ENCODE data around the gene PTPN20. TPM values are rescaled to one million over a fixed set of nuclear protein-coding genes. Genes with fewer than 3 reads are reported as not detected.
"Not testable (repeated sequence)": the region's sequence is repeated elsewhere in the genome, so short reads cannot be mapped to it uniquely, and the experiment has no call there.

PTPN20 gene, protein sequence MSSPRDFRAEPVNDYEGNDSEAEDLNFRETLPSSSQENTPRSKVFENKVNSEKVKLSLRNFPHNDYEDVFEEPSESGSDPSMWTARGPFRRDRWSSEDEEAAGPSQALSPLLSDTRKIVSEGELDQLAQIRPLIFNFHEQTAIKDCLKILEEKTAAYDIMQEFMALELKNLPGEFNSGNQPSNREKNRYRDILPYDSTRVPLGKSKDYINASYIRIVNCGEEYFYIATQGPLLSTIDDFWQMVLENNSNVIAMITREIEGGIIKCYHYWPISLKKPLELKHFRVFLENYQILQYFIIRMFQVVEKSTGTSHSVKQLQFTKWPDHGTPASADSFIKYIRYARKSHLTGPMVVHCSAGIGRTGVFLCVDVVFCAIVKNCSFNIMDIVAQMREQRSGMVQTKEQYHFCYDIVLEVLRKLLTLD
- 1 to 10 TPM in 1 of 3 donors, under 1 TPM in 1, not detected in 1; 0.78 to 1.6 TPM for total RNA-seq
- total RNA-seq (2013): 1.6 TPM

DNA sequence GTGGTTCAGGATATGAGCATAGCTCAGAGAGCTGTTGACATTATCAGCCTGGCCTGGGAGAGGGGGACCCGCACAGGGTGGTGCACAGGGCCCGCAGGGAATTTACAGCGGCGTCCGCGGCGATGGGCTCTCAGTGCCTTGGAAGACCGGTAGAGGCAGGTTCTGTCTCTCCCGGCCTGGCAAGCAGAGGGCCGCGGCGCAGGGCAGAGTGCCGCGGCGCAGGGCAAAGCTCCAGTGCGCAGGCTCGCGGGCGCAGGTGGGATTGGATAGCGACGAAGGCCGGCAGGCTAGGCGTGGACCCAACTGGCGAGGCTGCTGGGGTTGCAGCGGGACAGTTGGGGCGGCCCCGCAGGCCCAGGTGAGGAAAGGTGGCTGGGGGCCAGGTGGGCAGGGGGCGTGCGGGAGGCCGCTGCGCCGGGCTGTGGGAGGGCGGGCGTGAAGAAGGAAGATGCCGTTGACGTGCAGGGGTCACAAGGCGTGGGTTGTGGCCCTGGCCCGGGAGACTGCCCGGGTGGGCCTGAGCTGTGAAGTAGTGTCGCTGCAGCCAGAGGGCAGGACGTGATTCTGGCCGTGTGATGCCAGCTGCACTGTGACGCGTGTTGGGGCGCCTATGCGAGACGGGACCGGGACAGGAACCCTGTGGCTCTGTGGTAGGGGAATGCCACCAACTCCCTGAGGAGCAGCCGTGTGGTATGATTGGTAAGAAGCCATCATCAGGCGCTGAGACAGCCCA is at the start of gene PTPN20:
PTPN20 (plus strand) TSS at position 285 of the 733 bp plus-strand sequence. CDS start 21,072 bp downstream, outside the sequence.
- H3K36me3 ChIP-seq (ENCODE audit: control insufficient read depth, insufficient read depth, low read length); H3K4me1 Mint-ChIP-seq; H3K27me3 ChIP-seq (ENCODE audit: control insufficient read depth, insufficient read depth, low read length); H3K27me3 Mint-ChIP-seq (ENCODE audit: low read depth in 2 of 2); H3K9me3 Mint-ChIP-seq; H3K4me3 ChIP-seq (ENCODE audit: low read length); H3K27ac ChIP-seq (ENCODE audit: low read length); intact Hi-C loops (cut with micrococcal nuclease); H3K27ac Mint-ChIP-seq; H3K4me1 ChIP-seq (ENCODE audit: control insufficient read depth, insufficient read depth, low read length); H3K9me3 ChIP-seq (ENCODE audit: control insufficient read depth, insufficient read depth, low read length); H3K36me3 Mint-ChIP-seq: not testable (repeated sequence)
- DNase-seq (peak in 1 of 2 donors; percentile 3), ATAC-seq (peak; percentile 36 to 78 (median 55))
- 36% methylated on average over 20 of the region's 50 CpGs for WGBS (ENCODE audit: insufficient coverage)
- peak within 1 kb of the TSS; percentile 75 for H3K4me3 Mint-ChIP-seq

DNA sequence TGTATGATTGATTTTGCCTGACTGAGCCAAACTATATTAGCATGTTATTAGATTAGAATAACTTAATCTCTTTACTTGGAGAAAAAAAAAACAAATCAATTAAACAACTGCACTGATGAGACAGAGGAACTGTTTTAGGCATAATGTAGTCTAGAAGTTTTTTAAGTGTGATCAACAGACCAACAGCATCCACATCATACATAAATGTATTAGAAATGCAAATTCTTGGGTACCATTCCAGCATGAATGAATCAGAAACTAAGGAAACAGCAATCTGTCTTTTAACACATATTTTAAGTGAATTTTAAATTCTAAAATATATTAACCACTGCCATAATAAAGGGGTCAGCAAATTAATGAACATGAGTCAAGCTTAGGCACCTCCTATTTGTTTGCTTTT is 41.5 kb upstream of the PTPN20 start:
- intact Hi-C loops (cut with micrococcal nuclease); H3K4me3 ChIP-seq (ENCODE audit: low read length); H3K4me1 Mint-ChIP-seq; H3K27me3 ChIP-seq (ENCODE audit: control insufficient read depth, insufficient read depth, low read length); ATAC-seq; H3K9me3 Mint-ChIP-seq; H3K4me3 Mint-ChIP-seq; H3K27ac Mint-ChIP-seq; H3K4me1 ChIP-seq (ENCODE audit: control insufficient read depth, insufficient read depth, low read length); H3K36me3 ChIP-seq (ENCODE audit: control insufficient read depth, insufficient read depth, low read length); H3K27ac ChIP-seq (ENCODE audit: low read length); DNase-seq; H3K36me3 Mint-ChIP-seq; H3K27me3 Mint-ChIP-seq (ENCODE audit: low read depth in 2 of 2); H3K9me3 ChIP-seq (ENCODE audit: control insufficient read depth, insufficient read depth, low read length): not testable (repeated sequence)

DNA sequence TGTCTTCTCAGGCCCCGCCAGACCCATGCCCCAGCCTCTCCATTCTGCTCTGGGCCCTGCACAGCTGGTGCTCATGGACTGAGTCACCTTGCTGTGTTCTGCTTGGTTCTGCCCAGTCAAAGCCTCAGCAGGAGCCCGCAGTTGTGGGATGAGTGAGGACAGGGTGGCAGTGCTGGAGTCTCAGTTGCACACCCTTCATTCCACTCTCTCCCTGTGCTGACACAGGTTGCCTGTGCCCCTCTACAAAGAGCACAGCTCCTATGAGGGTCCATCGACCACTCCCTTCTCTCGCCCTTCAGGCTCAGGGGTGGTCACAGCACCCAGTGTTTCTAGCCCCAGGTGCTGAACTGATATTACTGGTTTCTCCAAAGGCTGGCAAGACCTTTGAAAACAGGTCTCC is 39.6 kb upstream of the PTPN20 start:
- H3K27ac Mint-ChIP-seq; H3K9me3 ChIP-seq (ENCODE audit: control insufficient read depth, insufficient read depth, low read length); H3K9me3 Mint-ChIP-seq; H3K27me3 Mint-ChIP-seq (ENCODE audit: low read depth in 2 of 2); H3K4me3 Mint-ChIP-seq; intact Hi-C loops (cut with micrococcal nuclease); H3K4me1 ChIP-seq (ENCODE audit: control insufficient read depth, insufficient read depth, low read length); H3K27ac ChIP-seq (ENCODE audit: low read length); H3K27me3 ChIP-seq (ENCODE audit: control insufficient read depth, insufficient read depth, low read length); H3K36me3 ChIP-seq (ENCODE audit: control insufficient read depth, insufficient read depth, low read length); H3K36me3 Mint-ChIP-seq; ATAC-seq; H3K4me1 Mint-ChIP-seq; DNase-seq; H3K4me3 ChIP-seq (ENCODE audit: low read length): not testable (repeated sequence)
- WGBS (ENCODE audit: insufficient coverage): 89% methylated on average over 2 of the region's 4 CpGs

DNA sequence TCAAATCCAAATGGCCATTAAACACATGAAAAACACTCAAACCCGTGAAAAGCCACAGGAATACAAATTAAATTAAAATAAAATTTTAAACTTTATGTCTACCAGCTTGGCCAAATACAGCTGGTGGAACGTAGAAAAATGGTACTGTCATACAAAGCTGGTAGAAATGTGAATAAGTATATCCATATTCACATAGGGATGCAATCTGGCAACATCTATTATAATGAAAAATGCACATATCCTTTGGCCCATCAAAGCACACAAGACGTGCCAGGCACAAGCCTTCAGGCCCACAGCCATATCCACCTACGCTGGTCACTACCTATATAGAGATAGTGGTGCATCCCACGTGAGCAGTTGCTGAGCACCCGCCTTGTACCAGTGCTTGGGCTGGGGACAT is 35.9 kb upstream of the PTPN20 start:
- H3K4me3 Mint-ChIP-seq; H3K27me3 Mint-ChIP-seq (ENCODE audit: low read depth in 2 of 2); H3K36me3 ChIP-seq (ENCODE audit: control insufficient read depth, insufficient read depth, low read length); intact Hi-C loops (cut with micrococcal nuclease); H3K4me1 Mint-ChIP-seq; H3K4me1 ChIP-seq (ENCODE audit: control insufficient read depth, insufficient read depth, low read length); H3K27me3 ChIP-seq (ENCODE audit: control insufficient read depth, insufficient read depth, low read length); ATAC-seq; DNase-seq; H3K9me3 Mint-ChIP-seq; H3K27ac Mint-ChIP-seq; H3K4me3 ChIP-seq (ENCODE audit: low read length); H3K36me3 Mint-ChIP-seq; H3K9me3 ChIP-seq (ENCODE audit: control insufficient read depth, insufficient read depth, low read length); H3K27ac ChIP-seq (ENCODE audit: low read length): not testable (repeated sequence)
- no CpG with 5 or more reads among the region's 6 CpGs for WGBS (ENCODE audit: insufficient coverage)

DNA sequence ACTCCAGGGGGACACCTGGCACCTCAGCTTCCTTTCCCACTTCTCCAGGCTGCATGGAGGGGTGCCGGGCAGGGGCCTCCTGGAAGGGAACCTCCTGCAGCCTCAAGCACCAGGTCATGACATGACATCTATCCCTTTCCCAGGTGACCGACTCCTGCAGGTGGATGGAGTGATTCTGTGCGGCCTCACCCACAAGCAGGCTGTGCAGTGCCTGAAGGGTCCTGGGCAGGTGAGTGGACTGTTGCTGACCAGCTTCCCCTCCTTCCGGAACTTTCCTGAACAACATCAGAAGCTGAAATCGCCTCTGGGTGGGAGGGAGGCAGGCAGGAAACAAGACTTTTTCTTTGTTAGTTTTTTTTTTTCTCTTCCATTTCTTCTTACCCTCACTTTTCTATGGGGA is 34.5 kb upstream of the PTPN20 start:
- H3K4me1 Mint-ChIP-seq; ATAC-seq; H3K27ac Mint-ChIP-seq; H3K4me3 ChIP-seq (ENCODE audit: low read length); DNase-seq; H3K27me3 ChIP-seq (ENCODE audit: control insufficient read depth, insufficient read depth, low read length); H3K9me3 Mint-ChIP-seq; H3K27me3 Mint-ChIP-seq (ENCODE audit: low read depth in 2 of 2); H3K4me3 Mint-ChIP-seq; H3K36me3 ChIP-seq (ENCODE audit: control insufficient read depth, insufficient read depth, low read length); intact Hi-C loops (cut with micrococcal nuclease); H3K4me1 ChIP-seq (ENCODE audit: control insufficient read depth, insufficient read depth, low read length); H3K9me3 ChIP-seq (ENCODE audit: control insufficient read depth, insufficient read depth, low read length); H3K27ac ChIP-seq (ENCODE audit: low read length); H3K36me3 Mint-ChIP-seq: not testable (repeated sequence)
- 100% methylated on average over 1 of the region's 5 CpGs for WGBS (ENCODE audit: insufficient coverage)

DNA sequence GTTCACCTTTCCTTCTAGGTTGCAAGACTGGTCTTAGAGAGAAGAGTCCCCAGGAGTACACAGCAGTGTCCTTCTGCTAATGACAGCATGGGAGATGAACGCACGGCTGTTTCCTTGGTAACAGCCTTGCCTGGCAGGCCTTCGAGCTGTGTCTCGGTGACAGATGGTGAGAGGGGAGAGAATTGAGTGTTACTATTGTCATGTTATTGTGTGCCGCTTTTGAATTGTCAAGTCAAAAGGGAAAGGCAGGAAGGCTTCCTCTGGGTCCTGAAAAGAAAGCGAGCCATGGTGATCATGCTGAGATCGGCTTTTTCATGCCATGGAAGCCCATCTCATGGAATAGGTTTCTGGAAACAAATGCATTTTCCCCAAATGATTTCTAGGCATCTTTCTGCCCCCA is 32.5 kb upstream of the PTPN20 start:
- H3K27ac Mint-ChIP-seq; H3K4me1 Mint-ChIP-seq; DNase-seq; H3K9me3 Mint-ChIP-seq; H3K4me1 ChIP-seq (ENCODE audit: control insufficient read depth, insufficient read depth, low read length); H3K36me3 ChIP-seq (ENCODE audit: control insufficient read depth, insufficient read depth, low read length); H3K4me3 Mint-ChIP-seq; H3K36me3 Mint-ChIP-seq; H3K9me3 ChIP-seq (ENCODE audit: control insufficient read depth, insufficient read depth, low read length); H3K27me3 Mint-ChIP-seq (ENCODE audit: low read depth in 2 of 2); H3K27ac ChIP-seq (ENCODE audit: low read length); intact Hi-C loops (cut with micrococcal nuclease); ATAC-seq; H3K4me3 ChIP-seq (ENCODE audit: low read length); H3K27me3 ChIP-seq (ENCODE audit: control insufficient read depth, insufficient read depth, low read length): not testable (repeated sequence)
- WGBS (ENCODE audit: insufficient coverage): 92% methylated on average over 7 of the region's 7 CpGs

DNA sequence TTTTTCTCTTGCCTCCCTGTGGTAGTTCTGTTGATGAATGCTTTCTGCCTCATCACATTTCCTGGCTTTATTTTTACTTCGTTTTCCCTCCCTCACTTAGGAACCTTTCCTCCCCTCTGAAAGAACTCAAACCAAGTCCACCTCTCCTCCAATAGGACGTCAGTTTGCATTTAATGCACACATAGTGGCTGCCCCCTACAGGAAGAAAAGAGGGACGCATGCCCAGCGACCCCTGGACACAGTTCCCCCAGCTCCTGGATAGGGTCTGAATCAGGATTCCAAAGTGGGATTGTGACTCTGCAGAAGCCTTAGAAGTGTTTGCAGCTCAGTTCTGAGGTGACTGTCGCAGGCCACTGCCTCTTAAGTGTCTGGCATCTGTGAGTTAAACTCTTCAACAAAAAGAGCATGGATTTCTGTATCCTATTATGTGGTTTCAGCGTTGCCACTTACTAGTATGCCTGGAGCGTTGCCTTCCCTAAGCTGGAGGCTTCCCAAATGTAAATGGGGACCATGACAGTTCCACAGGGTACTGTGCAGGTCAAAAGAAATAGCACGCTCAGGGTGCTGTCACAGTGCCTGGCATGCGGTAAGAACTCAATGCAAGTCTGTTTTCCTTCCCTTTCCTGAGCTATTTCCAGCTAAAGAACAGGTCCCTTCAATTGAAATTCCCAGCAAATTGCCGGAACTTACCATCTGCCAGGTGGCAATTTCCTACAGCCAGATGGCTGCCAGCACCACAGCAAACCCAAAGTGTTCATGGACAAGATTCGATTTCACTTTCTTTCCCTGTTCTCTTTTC is 20.2 kb upstream of the PTPN20 start:
- H3K9me3 ChIP-seq (ENCODE audit: control insufficient read depth, insufficient read depth, low read length); H3K4me3 ChIP-seq (ENCODE audit: low read length); H3K4me3 Mint-ChIP-seq; H3K27ac ChIP-seq (ENCODE audit: low read length); H3K27me3 Mint-ChIP-seq (ENCODE audit: low read depth in 2 of 2); H3K27me3 ChIP-seq (ENCODE audit: control insufficient read depth, insufficient read depth, low read length); H3K9me3 Mint-ChIP-seq; H3K27ac Mint-ChIP-seq; H3K36me3 Mint-ChIP-seq; intact Hi-C loops (cut with micrococcal nuclease); H3K36me3 ChIP-seq (ENCODE audit: control insufficient read depth, insufficient read depth, low read length); DNase-seq; H3K4me1 Mint-ChIP-seq; H3K4me1 ChIP-seq (ENCODE audit: control insufficient read depth, insufficient read depth, low read length); ATAC-seq: not testable (repeated sequence)
- WGBS (ENCODE audit: insufficient coverage): 73% methylated on average over 5 of the region's 11 CpGs
